BLaER1 treated with 17β-estradiol and CSF1 and Interleukin-3, amounts not matched to agents 10 nM and 100 nM (cell line): ENCODE results near the gene REV1.

Experiments
- H3K27ac ChIP-seq, 11 experiments: shearing (Covaris generic); formaldehyde crosslinking; 2 replicates each; pipeline ENCODE4 v1.8.1; 2022
- H3K27me3 ChIP-seq, 11 experiments: shearing (Covaris generic); formaldehyde crosslinking; 2 replicates each; pipeline ENCODE4 v1.8.1; 2022
- H3K36me3 ChIP-seq, 11 experiments: shearing (Covaris generic); formaldehyde crosslinking; 2 replicates each; pipeline ENCODE4 v1.8.1; 2022
- H3K4me1 ChIP-seq, 10 experiments: shearing (Covaris generic); formaldehyde crosslinking; 2 replicates each; pipeline ENCODE4 v1.8.1; 2022
- H3K4me2 ChIP-seq, 11 experiments: shearing (Covaris generic); formaldehyde crosslinking; 2 replicates each; pipeline ENCODE4 v1.8.1; 2022
- H3K4me3 ChIP-seq, 10 experiments: shearing (Covaris generic); formaldehyde crosslinking; 2 replicates each; pipeline ENCODE4 v1.8.1; 2022
- H3K9ac ChIP-seq, 11 experiments: shearing (Covaris generic); formaldehyde crosslinking; 2 replicates each; pipeline ENCODE4 v1.8.1; 2022
- H3K9me3 ChIP-seq, 11 experiments: shearing (Covaris generic); formaldehyde crosslinking; replicated peaks in 1 of 11; 2 replicates each; pipeline ENCODE4 v1.8.1; 2022
- H4K20me1 ChIP-seq, 11 experiments: shearing (Covaris generic); formaldehyde crosslinking; 2 replicates each; pipeline ENCODE4 v1.8.1; 2022
- Cebpa-rat ChIP-seq, 11 experiments: shearing (Covaris generic); IDR thresholded peaks; 2 replicates each; pipeline ENCODE4 v1.8.1; 2022

The REV1 gene

GRCh38 chr2:99430614-99431291 lies 59.1 kb downstream of the REV1 start:
- no peak overlapping the region for H3K4me3 ChIP-seq
- peaks cover 54 to 99% (median 69%) of the 10 kb centered on the region in 11 experiments for H3K36me3 ChIP-seq
- H3K9ac ChIP-seq, result peak overlapping the region in 3 of 11 experiments; percentile 12 to 16 (median 14); a peak in 2 of 22 replicates
- peaks cover 8 to 32% (median 24%) of the 10 kb centered on the region in 10 experiments; a peak in 18 of 20 replicates for H3K4me1 ChIP-seq
- H3K27me3 ChIP-seq, result no peaks in the 10 kb centered on the region
- TF ChIP-seq Cebpa-rat (IDR thresholded peaks at IDR 0.05), result no peak
- no peaks in the 10 kb centered on the region for H3K9me3 ChIP-seq
- H3K27ac ChIP-seq, result peak overlapping the region in 6 of 11 experiments; percentile 6 to 62 (median 38); a peak in 9 of 22 replicates
- H3K4me2 ChIP-seq, result peak overlapping the region in 9 of 11 experiments; percentile 33 to 68 (median 62); a peak in 17 of 22 replicates
- H4K20me1 ChIP-seq, result peaks cover 5 to 61% (median 27%) of the 10 kb centered on the region in 11 experiments; a peak in 20 of 22 replicates

GRCh38 chr2:99425022-99425421 lies 64.8 kb downstream of the REV1 start:
- TF ChIP-seq Cebpa-rat (IDR thresholded peaks at IDR 0.05), result no peak
- H3K4me2 ChIP-seq, result no peak overlapping the region
- H3K4me3 ChIP-seq, result no peak overlapping the region
- H3K36me3 ChIP-seq, result peaks cover 94 to 100% (median 97%) of the 10 kb centered on the region in 11 experiments
- H3K27me3 ChIP-seq, result no peaks in the 10 kb centered on the region
- H3K27ac ChIP-seq, result no peak overlapping the region
- peaks cover 0 to 26% (median 2%) of the 10 kb centered on the region in 11 experiments; a peak in 15 of 22 replicates for H4K20me1 ChIP-seq
- no peak overlapping the region for H3K9ac ChIP-seq
- peaks cover 0 to 6% (median under 1%) of the 10 kb centered on the region in 10 experiments; a peak in 11 of 20 replicates for H3K4me1 ChIP-seq
- H3K9me3 ChIP-seq, result no peaks in the 10 kb centered on the region

DNA sequence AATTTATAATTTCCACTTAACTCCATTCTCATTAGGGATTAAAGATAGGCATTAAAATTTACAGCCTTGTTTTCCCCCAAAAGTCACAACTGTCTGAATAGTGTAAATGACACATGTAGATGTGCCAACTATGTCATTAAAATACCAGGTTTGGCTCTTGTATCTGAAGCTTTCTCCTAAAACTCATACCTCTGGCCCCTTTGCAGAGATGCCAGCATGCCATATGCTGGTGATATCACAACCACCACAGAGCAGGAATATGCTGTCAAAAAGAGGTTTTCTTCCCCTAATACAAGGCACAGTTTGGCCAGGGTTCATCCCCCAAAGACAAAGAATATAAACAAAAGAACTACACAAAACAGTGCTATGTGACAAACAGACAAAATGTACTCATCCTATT lies 65.4 kb downstream of the REV1 start:
- Histone ChIP-seq H4K20me1 (peaks cover 0 to 28% (median 3%) of the 10 kb centered on the region in 11 experiments; a peak in 5 of 22 replicates), H3K36me3 (peaks cover 97 to 100% (median 99%) of the 10 kb centered on the region in 11 experiments), H3K27me3 (no peaks in the 10 kb centered on the region), H3K4me3 (no peak overlapping the region), H3K4me1 (no peaks in the 10 kb centered on the region), H3K9ac (no peak overlapping the region), H3K4me2 (no peak overlapping the region), H3K27ac (no peak overlapping the region), H3K9me3 (no peaks in the 10 kb centered on the region)
- no peak for TF ChIP-seq Cebpa-rat (IDR thresholded peaks at IDR 0.05)

DNA sequence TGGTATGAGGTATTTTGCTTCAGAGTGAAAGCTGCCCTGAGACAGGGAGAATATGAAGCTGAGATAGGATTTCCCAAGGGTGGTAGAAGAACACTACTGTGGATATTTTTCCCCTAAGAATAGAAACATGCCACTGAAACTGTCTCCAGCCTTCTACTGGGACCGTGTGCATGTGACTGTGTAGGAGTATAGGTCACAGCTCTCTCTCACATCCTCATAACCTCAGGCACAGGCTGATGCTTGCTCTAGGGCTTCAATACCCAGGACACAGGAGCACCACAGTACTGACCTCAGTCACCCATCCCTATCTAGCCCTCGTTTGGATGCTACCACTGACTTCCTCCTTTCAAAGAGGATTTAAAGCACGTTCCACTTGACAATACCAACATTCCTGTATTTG lies 67.2 kb downstream of the REV1 start:
- Histone ChIP-seq H3K27ac (no peak overlapping the region), H3K9ac (no peak overlapping the region), H4K20me1 (peaks cover 0 to 20% (median 4%) of the 10 kb centered on the region in 11 experiments; a peak in 4 of 22 replicates), H3K4me1 (no peaks in the 10 kb centered on the region), H3K27me3 (no peaks in the 10 kb centered on the region), H3K36me3 (peaks cover 94 to 100% (median 98%) of the 10 kb centered on the region in 11 experiments), H3K4me2 (no peak overlapping the region), H3K4me3 (no peak overlapping the region), H3K9me3 (no peaks in the 10 kb centered on the region)
- TF ChIP-seq Cebpa-rat (IDR thresholded peaks at IDR 0.05), result no peak

DNA sequence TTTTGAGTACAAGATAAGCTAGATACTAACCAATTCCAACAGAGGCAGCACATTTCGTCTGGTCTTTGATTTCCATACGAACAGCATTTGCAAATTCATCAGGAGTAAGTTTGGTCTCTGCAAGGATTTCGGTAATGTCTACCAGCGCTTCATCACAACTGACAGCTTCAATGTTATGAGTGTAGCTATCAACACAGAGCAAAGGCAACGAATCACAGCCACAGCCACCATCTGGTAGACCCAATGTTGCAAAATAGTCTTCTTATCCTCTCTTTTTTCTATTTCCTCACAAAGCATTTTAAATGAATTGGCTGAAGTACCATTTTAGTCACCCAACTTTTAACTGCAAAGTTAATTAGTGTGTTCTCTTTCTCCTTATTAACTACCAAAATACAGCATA lies 68.3 kb downstream of the REV1 start:
- peaks cover 0 to 9% (median 0%) of the 10 kb centered on the region in 11 experiments; a peak in 4 of 22 replicates for H4K20me1 ChIP-seq
- no peak overlapping the region for H3K9ac ChIP-seq
- no peak overlapping the region for H3K4me2 ChIP-seq
- no peak overlapping the region for H3K4me3 ChIP-seq
- no peak overlapping the region for H3K27ac ChIP-seq
- peaks cover 94 to 100% (median 98%) of the 10 kb centered on the region in 11 experiments for H3K36me3 ChIP-seq
- TF ChIP-seq Cebpa-rat (IDR thresholded peaks at IDR 0.05), result no peak
- no peaks in the 10 kb centered on the region for H3K27me3 ChIP-seq
- H3K9me3 ChIP-seq, result no peaks in the 10 kb centered on the region
- H3K4me1 ChIP-seq, result no peaks in the 10 kb centered on the region

DNA sequence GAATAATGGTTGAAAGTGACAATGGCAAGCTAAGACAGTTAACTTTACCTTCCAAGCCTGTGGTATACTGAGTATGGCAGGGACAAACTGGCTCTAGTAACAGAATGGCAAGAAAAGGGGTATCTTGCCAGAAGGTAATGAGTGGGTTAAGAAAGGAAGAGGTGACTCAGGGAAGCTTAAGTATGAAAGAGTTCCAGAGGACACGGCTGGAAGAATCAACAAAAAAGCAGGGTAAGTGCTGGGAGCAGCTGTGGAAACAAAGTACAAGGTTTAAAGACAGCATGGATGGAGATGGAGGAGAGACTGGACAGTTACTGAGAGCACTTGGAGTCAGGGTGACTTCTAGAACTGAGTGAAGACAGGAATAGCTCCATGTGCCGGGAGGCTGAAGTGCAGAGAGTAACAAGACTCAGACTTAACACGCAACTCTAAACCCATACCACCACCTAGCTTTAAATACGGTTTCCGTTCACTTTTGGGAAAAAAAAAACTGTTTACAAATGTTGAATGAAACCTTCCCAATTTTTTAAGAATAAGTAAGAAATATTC lies 69.0 kb downstream of the REV1 start:
- Histone ChIP-seq H3K9me3 (no peaks in the 10 kb centered on the region), H3K4me2 (no peak overlapping the region), H4K20me1 (peaks cover 0 to 9% (median 0%) of the 10 kb centered on the region in 11 experiments; a peak in 4 of 22 replicates), H3K9ac (no peak overlapping the region), H3K4me3 (no peak overlapping the region), H3K27me3 (no peaks in the 10 kb centered on the region), H3K27ac (no peak overlapping the region), H3K36me3 (peaks cover 95 to 100% (median 99%) of the 10 kb centered on the region in 11 experiments), H3K4me1 (no peaks in the 10 kb centered on the region)
- no peak for TF ChIP-seq Cebpa-rat (IDR thresholded peaks at IDR 0.05)

DNA sequence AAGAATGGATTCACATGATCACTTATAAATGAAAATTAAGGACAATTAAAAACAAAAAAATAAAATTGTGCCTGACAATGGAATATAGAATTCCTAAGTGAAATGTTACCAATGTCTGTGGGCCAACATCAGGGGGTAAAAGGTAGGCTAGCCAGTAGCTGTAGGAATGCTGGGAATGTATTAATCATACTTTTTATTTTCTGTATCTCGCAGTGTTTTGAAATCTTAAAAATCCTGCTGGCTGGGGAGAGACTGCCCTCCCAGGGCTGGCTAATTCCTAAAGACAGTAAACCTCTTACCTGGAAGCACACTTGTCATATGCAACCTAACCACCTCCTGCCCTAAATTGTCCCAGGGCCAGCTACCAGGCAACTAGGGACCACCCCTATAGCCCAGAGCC lies 69.8 kb downstream of the REV1 start:
- Histone ChIP-seq H3K9me3 (no peaks in the 10 kb centered on the region), H3K36me3 (peaks cover 95 to 100% (median 99%) of the 10 kb centered on the region in 11 experiments), H3K27ac (no peak overlapping the region), H3K4me2 (no peak overlapping the region), H3K27me3 (no peaks in the 10 kb centered on the region), H3K4me1 (no peaks in the 10 kb centered on the region), H3K9ac (no peak overlapping the region), H4K20me1 (peaks cover 0 to 15% (median 0%) of the 10 kb centered on the region in 11 experiments; a peak in 4 of 22 replicates), H3K4me3 (no peak overlapping the region)
- TF ChIP-seq Cebpa-rat (IDR thresholded peaks at IDR 0.05), result no peak

DNA sequence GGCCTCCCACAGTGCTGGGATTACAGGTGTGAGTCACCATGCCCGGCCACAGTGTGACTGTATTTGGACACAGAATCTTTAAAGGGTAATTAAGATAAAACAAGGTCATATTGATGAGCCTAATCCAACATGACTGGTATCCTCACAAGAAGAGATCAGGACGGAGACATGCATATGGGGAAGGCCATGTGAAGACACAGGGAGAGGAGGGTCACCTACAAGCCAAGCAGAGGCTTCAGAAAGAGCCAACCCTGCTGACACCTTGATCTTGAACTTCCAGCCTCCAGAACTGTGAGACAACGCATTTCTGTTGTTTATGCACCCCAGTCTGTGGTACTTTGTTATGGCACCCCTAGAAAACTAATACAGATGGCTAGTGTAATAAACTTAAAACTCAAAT lies 72.4 kb downstream of the REV1 start:
- Histone ChIP-seq H3K27ac (no peak overlapping the region), H3K36me3 (peaks cover 94 to 100% (median 100%) of the 10 kb centered on the region in 11 experiments), H3K9me3 (no peaks in the 10 kb centered on the region), H3K4me3 (no peak overlapping the region), H3K27me3 (no peaks in the 10 kb centered on the region), H3K4me1 (no peaks in the 10 kb centered on the region), H3K4me2 (no peak overlapping the region), H3K9ac (no peak overlapping the region), H4K20me1 (peaks cover 0 to 15% (median 0%) of the 10 kb centered on the region in 11 experiments; a peak in 4 of 22 replicates)
- TF ChIP-seq Cebpa-rat (IDR thresholded peaks at IDR 0.05), result no peak

- no peak for TF ChIP-seq Cebpa-rat (IDR thresholded peaks at IDR 0.05)
- no peaks in the 10 kb centered on the region for H3K4me1 ChIP-seq
- H3K9me3 ChIP-seq, result no peaks in the 10 kb centered on the region
- peaks cover 0 to 7% (median 0%) of the 10 kb centered on the region in 11 experiments; a peak in 3 of 22 replicates for H4K20me1 ChIP-seq
- peaks cover 94 to 100% (median 100%) of the 10 kb centered on the region in 11 experiments for H3K36me3 ChIP-seq
- H3K4me2 ChIP-seq, result no peak overlapping the region
- H3K9ac ChIP-seq, result no peak overlapping the region
- no peak overlapping the region for H3K4me3 ChIP-seq
- no peak overlapping the region for H3K27ac ChIP-seq
- H3K27me3 ChIP-seq, result no peaks in the 10 kb centered on the region
Observed at GRCh38 chr2:99414566-99414965, 75.3 kb downstream of the REV1 start.
